OCI-LY3 (cell line): ENCODE results near the gene CELF5.

Source experiments
- CTCF ChIP-seq: fragments of 200-600, 300-600 bp; sonication (generic); IDR thresholded peaks from 2 replicates; pipeline ENCODE4 v1.5.1; 2014; ENCODE audit warnings: antibody characterized with exemption, low read length, low read depth
- EZH2phosphoT487 ChIP-seq: fragments of 200-600 bp; shearing (Covaris generic); IDR thresholded peaks from 2 replicates; pipeline ENCODE4 v1.6.1; 2018; ENCODE audit warnings: antibody characterized with exemption, mixed run types, low read depth

- TF ChIP-seq CTCF (no peak), EZH2phosphoT487 (no peak)
These were observed 37.9 kb downstream of the CELF5 start for GRCh38 chr19:3262362-3262761.
